Bronchial epithelial cell (primary cell): ENCODE results near the gene SHC1. TPM values are rescaled to one million over a fixed set of nuclear protein-coding genes. Genes with fewer than 3 reads are reported as not detected.
"Not testable (repeated sequence)": the region's sequence is repeated elsewhere in the genome, so short reads cannot be mapped to it uniquely, and the experiment has no call there.

Experiments
- DNase-seq: peaks from one replicate; pipeline ENCODE4 v3.0.0-alpha.2; 2010; ENCODE audit warnings: low read depth
- FAIRE-seq: peaks from 2 replicates; lab custom pipeline; 2011; peaks lifted over from hg19 to GRCh38; lab: Jason Lieb, UNC
- H3K27me3 ChIP-seq: 2 replicates; pipeline ENCODE4 v1.5.1; 2011; ENCODE audit warnings: low read length; ENCODE audit not compliant: control insufficient read depth, insufficient read depth
- H3K36me3 ChIP-seq: 2 replicates; pipeline ENCODE4 v1.5.1; 2011; ENCODE audit warnings: low read length; ENCODE audit not compliant: control insufficient read depth, insufficient read depth
- H3K4me3 ChIP-seq: 2 replicates; pipeline ENCODE4 v1.5.1; 2011; ENCODE audit warnings: mild to moderate bottlenecking, low read depth, low read length, control low read depth
- total RNA-seq: library from RNA; depleted of rRNA; stranded (reverse); fragments of >200 nt; gene quantifications from 2 replicates; pipeline ENCODE4 v1.2.1, GENCODE V29; 2014
- TF ChIP-seq, protein P1 (sequence below): IDR thresholded peaks from 2 replicates; pipeline ENCODE4 v1.5.1; 2011; ENCODE audit warnings: mild to moderate bottlenecking, moderate library complexity, low read length, control low read depth, inconsistent platforms; ENCODE audit not compliant: insufficient read depth, severe bottlenecking

SHC1 gene
- total RNA-seq, 1 donor from 2014 or later = 216 TPM

DNA sequence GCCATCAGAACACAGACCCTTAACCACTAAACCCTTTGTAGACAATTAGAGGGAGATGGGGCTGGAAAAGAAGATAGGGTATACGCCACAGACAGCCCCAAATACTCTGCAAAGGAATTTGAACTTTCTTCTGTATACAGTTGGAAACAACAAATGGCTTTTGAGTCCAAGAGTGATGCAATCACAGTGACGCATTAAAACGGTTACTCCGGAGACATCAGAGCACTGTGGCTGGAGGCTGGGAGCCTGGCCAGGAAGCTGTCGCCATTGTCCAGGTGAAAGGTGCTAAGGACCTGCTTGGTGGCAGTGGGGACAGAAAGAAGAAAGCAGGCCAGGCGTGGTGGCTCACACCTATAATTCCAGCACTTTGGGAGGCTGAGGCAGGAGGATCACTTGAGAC lies 16.8 kb upstream of the SHC1 start:
- no peaks in the 10 kb centered on the region for H3K27me3 ChIP-seq
- DNase-seq = no peak
- H3K36me3 ChIP-seq = peaks cover 22% of the 10 kb centered on the region
- no peak overlapping the region for H3K4me3 ChIP-seq
- TF ChIP-seq, protein P1, sequence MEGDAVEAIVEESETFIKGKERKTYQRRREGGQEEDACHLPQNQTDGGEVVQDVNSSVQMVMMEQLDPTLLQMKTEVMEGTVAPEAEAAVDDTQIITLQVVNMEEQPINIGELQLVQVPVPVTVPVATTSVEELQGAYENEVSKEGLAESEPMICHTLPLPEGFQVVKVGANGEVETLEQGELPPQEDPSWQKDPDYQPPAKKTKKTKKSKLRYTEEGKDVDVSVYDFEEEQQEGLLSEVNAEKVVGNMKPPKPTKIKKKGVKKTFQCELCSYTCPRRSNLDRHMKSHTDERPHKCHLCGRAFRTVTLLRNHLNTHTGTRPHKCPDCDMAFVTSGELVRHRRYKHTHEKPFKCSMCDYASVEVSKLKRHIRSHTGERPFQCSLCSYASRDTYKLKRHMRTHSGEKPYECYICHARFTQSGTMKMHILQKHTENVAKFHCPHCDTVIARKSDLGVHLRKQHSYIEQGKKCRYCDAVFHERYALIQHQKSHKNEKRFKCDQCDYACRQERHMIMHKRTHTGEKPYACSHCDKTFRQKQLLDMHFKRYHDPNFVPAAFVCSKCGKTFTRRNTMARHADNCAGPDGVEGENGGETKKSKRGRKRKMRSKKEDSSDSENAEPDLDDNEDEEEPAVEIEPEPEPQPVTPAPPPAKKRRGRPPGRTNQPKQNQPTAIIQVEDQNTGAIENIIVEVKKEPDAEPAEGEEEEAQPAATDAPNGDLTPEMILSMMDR = no peak
- no peak for FAIRE-seq

GRCh38 chr1:154986736-154987135 lies 16.2 kb upstream of the SHC1 start:
- FAIRE-seq, DNase-seq, H3K4me3 ChIP-seq, H3K27me3 ChIP-seq: not testable (repeated sequence)
- H3K36me3 ChIP-seq = peaks cover 22% of the 10 kb centered on the region

DNA sequence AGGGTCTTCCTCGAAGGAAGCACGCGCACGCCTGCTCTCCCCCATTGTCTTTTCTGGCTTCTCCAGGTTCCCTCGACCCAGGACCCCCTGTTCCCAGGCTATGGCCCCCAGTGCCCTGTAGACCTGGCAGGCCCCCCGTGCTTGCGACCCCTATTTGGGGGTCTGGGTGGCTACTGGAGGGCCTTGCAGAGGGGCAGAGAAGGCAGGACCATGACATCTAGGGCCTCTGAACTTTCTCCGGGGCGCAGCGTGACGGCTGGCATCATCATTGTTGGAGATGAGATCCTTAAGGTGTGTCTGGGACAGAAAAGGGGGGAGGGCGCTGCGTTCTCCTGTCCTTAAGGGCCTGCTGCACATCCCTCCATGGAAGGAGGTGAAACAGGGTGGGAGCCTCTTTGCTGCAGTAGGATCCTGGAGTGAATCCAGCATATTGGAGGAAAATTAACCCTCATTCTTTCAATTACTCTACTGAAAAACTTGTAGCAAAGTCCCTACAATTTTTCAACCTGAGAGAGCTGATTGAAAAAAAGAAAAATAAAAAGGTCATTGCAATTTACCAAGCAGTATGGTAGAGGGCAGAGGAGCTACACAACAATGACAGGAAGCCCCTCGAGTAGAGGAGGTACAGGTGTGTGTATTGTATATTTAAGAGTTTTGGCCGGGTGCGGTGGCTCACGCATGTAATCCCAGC lies 13.4 kb upstream of the SHC1 start:
- no peak for DNase-seq
- peaks cover 13% of the 10 kb centered on the region for H3K36me3 ChIP-seq
- H3K27me3 ChIP-seq = no peaks in the 10 kb centered on the region
- peak overlapping the region; percentile 66 for H3K4me3 ChIP-seq
- FAIRE-seq = no peak
- TF ChIP-seq, protein P1 = no peak

DNA sequence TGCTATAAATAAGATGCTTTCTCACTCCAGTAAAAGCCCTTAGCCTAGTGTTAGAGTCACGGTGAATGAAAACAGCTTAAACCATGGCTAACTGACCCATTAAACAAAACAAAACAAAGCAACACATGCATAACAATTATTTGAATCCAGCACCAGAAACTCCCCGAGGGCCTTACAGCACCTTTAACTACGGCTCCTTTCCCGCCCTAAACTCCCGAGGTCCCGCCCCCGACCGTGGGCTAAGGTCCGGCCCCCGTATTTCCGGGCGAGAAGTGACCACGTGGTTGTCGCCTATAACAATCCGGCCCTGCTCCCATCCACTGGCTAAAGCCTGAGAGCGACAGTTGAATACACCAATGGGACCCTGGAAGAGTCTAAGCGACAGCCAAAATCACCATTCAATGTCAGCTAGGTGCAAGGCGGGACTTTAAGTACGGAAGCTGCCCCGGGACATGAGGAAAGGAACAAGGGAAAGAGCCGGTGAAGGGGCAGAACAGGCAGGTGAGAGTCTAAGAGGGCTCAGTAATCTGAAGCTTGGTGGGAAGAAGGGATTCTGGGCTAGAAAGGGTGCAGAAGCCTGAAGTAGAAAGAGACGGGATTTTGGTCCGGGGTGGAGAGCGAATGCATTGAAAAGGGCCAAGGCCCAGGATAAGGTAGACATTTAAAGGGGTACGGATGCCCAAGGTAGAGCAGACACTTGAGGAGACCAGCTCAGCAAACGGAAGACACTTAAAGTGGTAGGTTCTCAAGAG lies 12.5 kb upstream of the SHC1 start, which contains the start of gene FLAD1:
FLAD1 (plus strand) TSS at position 448 of the 752 bp plus-strand sequence. CDS start 351 bp downstream, outside the sequence.
- FAIRE-seq = no peak
- TF ChIP-seq, protein P1 = no peak
- Histone ChIP-seq H3K4me3 (peak within 1 kb of the TSS; percentile 66), H3K36me3 (peaks cover 6% of the 10 kb centered on the region), H3K27me3 (no peaks in the 10 kb centered on the region)
- peak; percentile 100 for DNase-seq

- FAIRE-seq = no peak
- Histone ChIP-seq H3K36me3 (peaks cover under 1% of the 10 kb centered on the region), H3K4me3 (no peak overlapping the region), H3K27me3 (no peaks in the 10 kb centered on the region)
- TF ChIP-seq, protein P1 = no peak
- DNase-seq = no peak
These were observed 11.8 kb upstream of the SHC1 start for GRCh38 chr1:154982341-154982740.

DNA sequence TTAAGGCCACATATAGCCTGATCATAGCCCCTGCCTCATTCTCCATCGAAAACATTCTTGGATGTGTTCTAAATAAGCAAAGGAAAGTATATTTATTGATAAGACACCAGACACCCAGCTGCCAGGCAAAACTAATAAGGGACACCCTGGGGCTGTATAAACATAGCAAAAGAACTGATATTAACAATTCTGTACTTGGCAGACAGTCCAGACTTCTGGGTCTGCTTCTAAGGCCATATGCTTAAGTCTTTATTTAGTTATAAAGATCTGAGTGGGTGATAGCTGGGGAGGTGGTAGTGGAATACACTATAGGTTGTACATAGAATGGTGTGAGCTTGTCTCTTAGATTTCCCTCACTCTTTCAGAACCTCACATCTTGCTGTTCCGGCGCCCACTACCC lies 7.8 kb upstream of the SHC1 start:
- FAIRE-seq = no peak
- Histone ChIP-seq H3K36me3 (no peaks in the 10 kb centered on the region), H3K4me3 (no peak overlapping the region), H3K27me3 (no peaks in the 10 kb centered on the region)
- TF ChIP-seq, protein P1 = no peak
- DNase-seq = no peak

GRCh38 chr1:154977762-154978161 lies 7.2 kb upstream of the SHC1 start:
- H3K4me3 ChIP-seq, DNase-seq, H3K27me3 ChIP-seq, H3K36me3 ChIP-seq, FAIRE-seq: not testable (repeated sequence)
